NCI-H2107 treated with DMSO at 0.1 percent for 48 hours (cell line): ENCODE measurements around the gene ESRRA.
A peak's percentile ranks its signal among the peaks of the same experiment; 100 is the strongest.
"Not testable (repeated sequence)": the region's sequence is repeated elsewhere in the genome, so short reads cannot be mapped to it uniquely, and the experiment has no call there.

Experiments used
- DNase-seq: peaks from one replicate; lab custom pipeline; 2025; ENCODE audit not compliant: unreplicated experiment; lab: John Stamatoyannopoulos, UW

ESRRA gene

DNA sequence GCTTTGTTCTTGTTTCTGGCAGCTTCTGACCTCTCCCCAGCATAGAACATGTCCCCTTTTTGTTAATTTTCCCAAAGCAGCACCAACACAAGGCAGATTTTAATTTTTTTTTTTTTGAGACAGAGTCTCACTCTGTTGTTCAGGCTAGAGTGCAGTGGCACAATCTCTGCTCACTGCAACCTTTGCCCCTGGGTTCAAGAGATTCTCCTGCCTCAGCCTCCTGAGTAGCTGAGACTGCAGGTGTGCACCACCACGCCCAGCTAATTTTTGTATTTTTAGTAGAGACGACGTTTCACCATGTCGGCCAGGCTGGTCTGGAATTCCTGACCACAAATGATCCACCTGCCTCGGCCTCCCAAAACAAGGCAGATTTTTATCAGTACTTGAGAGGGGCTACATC lies 2.5 kb downstream of the ESRRA start:
- DNase-seq, result not testable (repeated sequence)

- DNase-seq, result no peak
Observed at GRCh38 chr11:64312947-64313346, 7.6 kb downstream of the ESRRA start.

DNA sequence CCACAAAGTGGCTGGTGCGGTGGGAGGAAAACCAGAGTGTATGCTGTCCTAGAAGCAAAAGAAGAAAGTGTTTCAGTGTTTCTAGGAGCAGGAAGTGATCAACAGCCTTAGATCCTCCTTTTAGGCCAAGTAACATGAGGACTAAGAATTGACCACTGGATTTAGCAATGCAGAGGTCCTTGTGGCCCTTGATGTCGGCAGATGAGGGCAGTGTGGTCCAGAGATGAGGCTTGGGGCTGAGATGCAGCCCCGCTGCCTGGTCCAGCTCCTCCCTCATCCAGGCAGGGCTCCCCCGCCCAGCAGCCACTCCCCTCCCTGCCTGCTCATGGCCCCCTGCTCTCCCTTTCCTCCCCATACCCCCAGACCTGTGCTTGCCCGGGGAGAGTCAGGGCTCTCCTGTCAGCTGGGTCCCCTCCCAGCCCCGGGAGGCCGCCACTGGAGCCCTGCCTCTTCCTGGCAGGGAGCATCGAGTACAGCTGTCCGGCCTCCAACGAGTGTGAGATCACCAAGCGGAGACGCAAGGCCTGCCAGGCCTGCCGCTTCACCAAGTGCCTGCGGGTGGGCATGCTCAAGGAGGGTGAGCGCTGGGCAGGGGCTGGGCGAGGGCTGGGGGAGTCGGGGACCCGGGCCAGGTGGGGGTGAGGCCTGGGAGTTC lies 8.3 kb downstream of the ESRRA start:
- no peak for DNase-seq

DNA sequence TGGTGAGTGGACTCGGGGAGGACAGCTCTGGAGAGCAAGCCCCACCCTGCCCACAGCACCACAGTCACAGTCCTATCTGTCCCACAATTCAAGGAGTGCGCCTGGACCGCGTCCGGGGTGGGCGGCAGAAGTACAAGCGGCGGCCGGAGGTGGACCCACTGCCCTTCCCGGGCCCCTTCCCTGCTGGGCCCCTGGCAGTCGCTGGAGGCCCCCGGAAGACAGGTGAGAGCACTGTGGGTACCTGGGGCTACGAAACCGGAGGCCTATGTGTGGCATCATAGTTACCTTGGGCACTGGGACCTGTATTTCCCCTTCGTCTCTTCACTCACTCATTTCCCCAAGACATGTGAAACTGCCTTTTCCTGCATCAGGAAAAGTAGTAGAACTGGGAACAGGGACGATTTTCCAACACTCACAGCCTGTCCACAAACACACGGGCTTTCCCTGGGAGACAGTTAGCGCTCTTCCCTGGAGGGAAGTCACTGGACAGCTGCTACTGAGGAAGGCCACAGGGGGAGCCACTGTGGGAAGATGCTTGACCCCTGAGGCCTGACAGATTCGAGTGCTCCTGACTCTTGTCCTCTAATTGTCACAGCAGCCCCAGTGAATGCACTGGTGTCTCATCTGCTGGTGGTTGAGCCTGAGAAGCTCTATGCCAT lies 9.0 kb downstream of the ESRRA start:
- DNase-seq, result no peak

- DNase-seq, result no peak
Observed at GRCh38 chr11:64314805-64315561, 9.7 kb downstream of the ESRRA start.

- DNase-seq, result not testable (repeated sequence)
Observed at GRCh38 chr11:64315667-64316526, 10.6 kb downstream of the ESRRA start.

DNA sequence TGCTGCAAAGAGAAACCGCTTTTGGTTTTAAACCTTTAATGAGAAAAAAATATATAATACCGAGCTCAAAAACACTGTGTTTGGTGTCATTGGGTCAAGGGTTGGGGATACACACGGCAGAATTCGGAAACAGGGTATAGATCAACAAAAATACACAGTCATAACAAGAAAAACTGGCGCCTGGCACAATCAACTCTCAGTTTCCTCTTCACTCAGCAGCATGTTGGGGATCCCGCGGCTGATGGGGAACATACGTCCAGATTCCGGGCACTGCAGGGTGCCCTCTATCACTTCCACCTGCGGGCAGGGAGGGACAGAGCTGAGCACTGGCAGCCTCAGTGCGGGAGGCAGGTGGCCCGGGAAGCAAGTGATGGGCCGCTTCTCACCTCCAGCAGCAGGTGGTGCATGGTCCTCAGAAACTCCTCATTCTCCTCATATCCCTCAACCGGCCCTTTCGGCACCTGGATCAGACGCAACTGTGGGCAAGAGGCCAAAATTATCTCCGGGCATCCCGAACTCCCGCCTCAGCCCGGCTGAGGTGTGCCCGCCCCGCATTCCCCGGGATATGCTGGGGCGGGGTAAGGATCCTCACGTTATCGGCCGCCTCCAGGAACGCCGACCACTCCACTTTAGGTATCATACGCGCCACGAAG lies 11.5 kb downstream of the ESRRA start:
- DNase-seq, result peak; percentile 51

GRCh38 chr11:64317325-64317960 lies 12.1 kb downstream of the ESRRA start, which contains the start of gene TRMT112:
Gene TRMT112 (minus strand): TSS chr11:64317559. CDS start chr11:64317526, 33 bp downstream.
- DNase-seq, result peak; percentile 96

DNA sequence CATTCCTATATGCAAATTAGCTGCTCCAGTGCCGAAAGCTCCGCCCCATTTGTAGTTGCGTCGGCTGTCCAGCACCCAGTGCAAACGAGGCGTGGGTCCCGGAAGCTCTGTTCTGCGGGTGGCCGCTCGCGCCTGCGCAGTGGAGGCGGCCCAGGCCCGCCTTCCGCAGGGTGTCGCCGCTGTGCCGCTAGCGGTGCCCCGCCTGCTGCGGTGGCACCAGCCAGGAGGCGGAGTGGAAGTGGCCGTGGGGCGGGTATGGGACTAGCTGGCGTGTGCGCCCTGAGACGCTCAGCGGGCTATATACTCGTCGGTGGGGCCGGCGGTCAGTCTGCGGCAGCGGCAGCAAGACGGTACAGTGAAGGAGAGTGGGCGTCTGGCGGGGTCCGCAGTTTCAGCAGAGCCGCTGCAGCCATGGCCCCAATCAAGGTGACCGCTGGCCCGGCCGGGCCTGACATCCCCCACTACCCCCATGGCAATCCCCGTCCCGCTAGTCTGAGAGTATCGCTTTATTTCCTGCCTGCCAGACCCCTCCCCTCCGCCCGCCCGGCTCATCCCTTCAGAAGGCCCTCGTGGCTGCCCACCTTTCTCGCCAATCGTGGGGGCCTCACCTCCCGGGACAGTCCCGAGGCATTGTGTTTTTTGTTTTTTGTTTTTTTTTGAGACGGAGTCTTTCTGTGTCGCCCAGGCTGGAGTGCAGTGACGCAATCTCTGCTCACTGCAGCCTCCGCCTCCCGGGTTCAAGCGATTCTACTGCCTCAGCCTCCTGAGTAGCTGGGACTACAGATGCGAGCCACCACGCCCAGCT lies 12.8 kb downstream of the ESRRA start, which contains the start of gene PRDX5:
PRDX5 (plus strand) TSS at position 161 of the 805 bp plus-strand sequence; CDS start at position 256, 95 bp downstream.
- DNase-seq, result peak; percentile 94

- DNase-seq, result no peak
Observed at GRCh38 chr11:64318766-64319761, 13.7 kb downstream of the ESRRA start.

- DNase-seq, result no peak
Observed at GRCh38 chr11:64320556-64320955, 15.2 kb downstream of the ESRRA start.

DNA sequence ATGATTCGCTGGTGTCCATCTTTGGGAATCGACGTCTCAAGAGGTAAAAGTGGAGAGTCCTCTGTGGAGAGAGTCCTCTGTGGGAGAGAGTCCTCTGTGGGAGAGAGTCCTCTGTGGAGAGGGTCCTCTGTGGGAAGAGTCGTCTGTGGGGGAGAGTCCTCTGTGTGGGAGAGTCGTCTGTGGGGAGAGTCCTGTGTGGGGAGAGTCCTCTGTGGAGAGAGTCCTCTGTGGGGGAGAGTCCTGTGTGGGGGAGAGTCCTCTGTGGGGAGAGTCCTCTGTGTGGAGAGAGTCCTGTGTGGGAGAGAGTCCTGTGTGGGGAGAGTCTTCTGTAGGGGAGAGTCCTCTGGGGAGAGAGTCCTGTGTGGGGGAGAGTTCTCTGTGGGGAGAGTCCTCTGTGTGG lies 15.7 kb downstream of the ESRRA start:
- DNase-seq, result no peak

DNA sequence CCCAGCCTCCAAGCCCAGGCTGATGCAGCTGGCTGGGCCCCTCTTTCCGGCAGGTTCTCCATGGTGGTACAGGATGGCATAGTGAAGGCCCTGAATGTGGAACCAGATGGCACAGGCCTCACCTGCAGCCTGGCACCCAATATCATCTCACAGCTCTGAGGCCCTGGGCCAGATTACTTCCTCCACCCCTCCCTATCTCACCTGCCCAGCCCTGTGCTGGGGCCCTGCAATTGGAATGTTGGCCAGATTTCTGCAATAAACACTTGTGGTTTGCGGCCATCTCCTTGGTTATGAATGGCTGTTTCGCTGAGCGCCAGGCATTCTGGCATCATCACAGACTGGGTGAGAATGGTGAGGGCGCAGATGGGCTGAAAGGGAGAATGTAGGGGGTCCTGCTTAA lies 16.2 kb downstream of the ESRRA start:
- DNase-seq, result peak; percentile 57

DNA sequence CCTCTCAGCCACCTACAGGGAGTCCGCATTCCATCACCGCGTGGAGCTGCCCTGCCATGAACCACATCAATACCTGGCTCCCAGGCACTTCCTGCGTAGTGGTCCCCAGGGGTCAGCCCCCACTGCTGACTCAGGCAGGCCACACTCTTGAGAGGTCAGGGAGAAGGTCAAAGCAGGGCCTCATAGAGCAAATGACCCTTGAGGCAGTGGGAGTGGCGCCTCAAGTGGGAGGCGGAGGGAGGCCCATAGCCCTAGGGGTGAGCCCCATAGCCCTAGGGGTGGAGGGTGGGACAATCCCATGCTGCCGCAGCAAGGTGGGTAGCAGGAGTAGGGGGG lies 17.6 kb downstream of the ESRRA start:
- DNase-seq, result no peak

GRCh38 chr11:64323373-64323772 lies 18.0 kb downstream of the ESRRA start:
- no peak for DNase-seq

DNA sequence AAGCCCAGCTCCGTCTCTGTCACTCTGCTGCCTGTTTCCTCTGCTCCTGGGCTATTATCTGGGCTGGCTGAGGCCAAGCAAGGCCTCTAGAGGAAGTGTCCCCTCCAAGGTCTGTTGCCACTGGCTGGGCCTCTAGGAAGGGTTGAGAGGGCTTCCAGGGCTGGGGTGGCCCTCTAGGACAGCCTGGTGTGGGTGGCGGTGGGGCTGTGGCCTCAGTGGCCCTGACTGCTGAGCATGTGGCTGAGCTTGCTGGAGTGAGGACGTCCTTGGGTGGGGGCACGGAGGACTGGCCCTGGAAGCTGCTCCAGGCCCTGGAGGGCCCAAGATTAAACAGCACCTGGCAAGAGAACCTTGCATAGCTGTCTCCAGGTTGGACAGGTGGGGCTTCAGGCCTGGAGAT lies 18.7 kb downstream of the ESRRA start:
- DNase-seq, result not testable (repeated sequence)

DNA sequence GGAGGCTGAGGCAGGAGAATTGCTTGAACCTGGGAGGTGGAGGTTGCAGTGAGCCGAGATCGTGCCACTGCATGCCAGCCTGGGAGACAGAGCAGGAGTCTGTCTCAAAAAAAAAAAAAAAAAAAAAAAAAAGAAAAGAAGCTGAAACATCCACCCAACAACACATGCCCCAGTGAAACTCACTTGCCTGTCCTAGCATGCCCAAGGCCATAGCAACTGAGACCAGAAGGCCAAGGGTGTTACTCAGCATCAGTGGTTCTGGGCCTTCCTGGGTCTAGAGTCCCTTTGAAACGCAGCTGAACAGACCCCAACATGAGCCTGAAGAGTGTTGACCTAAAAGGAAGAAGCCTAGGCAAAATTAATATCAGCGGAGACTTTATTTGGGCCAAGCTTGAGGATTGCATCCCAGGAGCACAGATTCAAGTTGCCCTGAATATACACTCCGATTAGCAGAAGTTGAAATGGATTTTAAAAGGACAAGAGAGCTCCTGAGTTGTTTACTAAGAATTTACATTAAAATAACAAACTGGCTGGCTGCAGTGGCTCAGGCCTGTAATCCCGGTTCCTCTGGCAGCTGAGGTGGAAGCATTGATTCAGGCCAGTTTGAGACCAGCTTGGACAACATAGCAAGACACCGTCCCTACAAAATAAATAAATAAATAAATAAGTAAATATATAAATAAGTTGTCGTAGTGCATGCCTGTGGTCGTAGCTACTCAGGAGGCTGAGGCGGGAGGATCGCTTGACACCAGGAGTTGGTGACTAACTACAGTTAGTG lies 19.6 kb downstream of the ESRRA start:
- no peak for DNase-seq
